Stomach (tissue), 4 donors: ENCODE data around the gene CHGA.

Source experiments
- EP300 ChIP-seq: sonication (generic); formaldehyde crosslinking; IDR thresholded peaks from one replicate; pipeline ENCODE4 v1.6.1; 2017; ENCODE audit warnings: antibody characterized with exemption
- POLR2A ChIP-seq, 4 donors: fragments of 450-650 bp; IDR thresholded peaks; one replicate each; pipeline ENCODE4 v1.6.1; 2016; ENCODE audit warnings: antibody characterized with exemption in 4 of 4, control low read depth in 2 of 4, mild to moderate bottlenecking in 1 of 4, moderate library complexity in 1 of 4
- POLR2AphosphoS5 ChIP-seq, 3 donors: sonication (generic); formaldehyde crosslinking; IDR thresholded peaks; one replicate each; pipeline ENCODE4 v1.6.1; 2016; ENCODE audit warnings: antibody characterized with exemption in 3 of 3
- TF ChIP-seq, protein P1 (sequence below), 7 experiments: fragments of 450-650 bp in 4 of 7; fragments of 200-600 bp in 3 of 7; sonication (generic) in 3 of 7; IDR thresholded peaks; one replicate each; pipeline ENCODE4 v1.5.1; 2016 to 2019; ENCODE audit warnings: antibody characterized with exemption in 7 of 7, control low read depth in 2 of 7, mild to moderate bottlenecking in 1 of 7

GRCh38 chr14:92927349-92928257, 4.7 kb downstream of the CHGA start:
- TF ChIP-seq, protein P1, sequence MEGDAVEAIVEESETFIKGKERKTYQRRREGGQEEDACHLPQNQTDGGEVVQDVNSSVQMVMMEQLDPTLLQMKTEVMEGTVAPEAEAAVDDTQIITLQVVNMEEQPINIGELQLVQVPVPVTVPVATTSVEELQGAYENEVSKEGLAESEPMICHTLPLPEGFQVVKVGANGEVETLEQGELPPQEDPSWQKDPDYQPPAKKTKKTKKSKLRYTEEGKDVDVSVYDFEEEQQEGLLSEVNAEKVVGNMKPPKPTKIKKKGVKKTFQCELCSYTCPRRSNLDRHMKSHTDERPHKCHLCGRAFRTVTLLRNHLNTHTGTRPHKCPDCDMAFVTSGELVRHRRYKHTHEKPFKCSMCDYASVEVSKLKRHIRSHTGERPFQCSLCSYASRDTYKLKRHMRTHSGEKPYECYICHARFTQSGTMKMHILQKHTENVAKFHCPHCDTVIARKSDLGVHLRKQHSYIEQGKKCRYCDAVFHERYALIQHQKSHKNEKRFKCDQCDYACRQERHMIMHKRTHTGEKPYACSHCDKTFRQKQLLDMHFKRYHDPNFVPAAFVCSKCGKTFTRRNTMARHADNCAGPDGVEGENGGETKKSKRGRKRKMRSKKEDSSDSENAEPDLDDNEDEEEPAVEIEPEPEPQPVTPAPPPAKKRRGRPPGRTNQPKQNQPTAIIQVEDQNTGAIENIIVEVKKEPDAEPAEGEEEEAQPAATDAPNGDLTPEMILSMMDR (IDR thresholded peaks at IDR 0.05), result no peak
- TF ChIP-seq POLR2A (IDR thresholded peaks at IDR 0.05) (no peak), POLR2AphosphoS5 (IDR thresholded peaks at IDR 0.05) (no peak), EP300 (no peak)
